HG02870 (cell line): ENCODE results near the gene MBD2.
"Not testable (repeated sequence)": the region's sequence is repeated elsewhere in the genome, so short reads cannot be mapped to it uniquely, and the experiment has no call there.

ENCODE experiments used
- ATAC-seq: cut with Tn5 transposase; IDR thresholded peaks from one replicate; pipeline ENCODE4 v1.9.1; 2021; ENCODE audit warnings: mild to moderate bottlenecking, moderate library complexity; ENCODE audit not compliant: unreplicated experiment

Gene MBD2

GRCh38 chr18:54238173-54238936 is 13.9 kb upstream of the MBD2 start:
- ATAC-seq: no peak

DNA sequence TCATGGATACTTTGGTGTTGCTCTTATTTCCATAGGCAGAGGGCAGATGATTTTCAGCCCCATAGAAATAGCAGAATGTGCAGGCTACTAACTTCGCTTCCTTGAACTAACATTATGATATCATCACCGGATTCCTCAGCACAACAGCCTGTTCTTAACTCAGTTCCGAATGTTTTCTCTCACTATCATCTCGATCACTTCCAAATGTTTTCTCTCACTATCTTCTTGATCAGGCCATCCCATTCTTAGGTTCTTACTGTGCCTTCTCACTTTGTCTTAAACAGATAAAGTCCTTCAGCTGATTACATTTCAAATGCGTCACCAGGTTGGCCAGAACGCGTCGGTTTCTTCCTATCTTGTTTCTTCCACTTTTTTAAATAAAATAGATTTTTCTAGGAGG is 11.4 kb upstream of the MBD2 start:
- ATAC-seq: no peak

DNA sequence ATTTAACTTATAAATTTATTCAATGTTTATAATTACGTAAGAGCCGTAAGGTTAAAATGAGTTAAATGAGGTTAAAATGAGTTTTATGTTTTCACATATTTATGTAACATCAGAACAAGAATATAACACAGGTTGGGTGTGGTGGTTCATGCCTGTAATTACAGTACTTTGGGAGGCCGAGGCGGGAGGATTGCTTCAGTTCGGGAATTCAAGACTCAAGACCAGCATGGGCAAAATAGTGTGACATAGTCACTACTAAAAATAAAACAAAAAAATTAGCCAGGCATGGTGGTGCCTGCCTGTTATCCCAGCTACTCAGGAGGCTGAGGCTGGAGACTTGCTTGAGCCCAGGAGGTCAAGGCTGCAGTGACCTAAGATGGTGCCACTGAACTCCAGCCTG is 9.3 kb upstream of the MBD2 start:
- no peak for ATAC-seq

- no peak for ATAC-seq
Measured at GRCh38 chr18:54233228-54233625, 8.8 kb upstream of the MBD2 start.

DNA sequence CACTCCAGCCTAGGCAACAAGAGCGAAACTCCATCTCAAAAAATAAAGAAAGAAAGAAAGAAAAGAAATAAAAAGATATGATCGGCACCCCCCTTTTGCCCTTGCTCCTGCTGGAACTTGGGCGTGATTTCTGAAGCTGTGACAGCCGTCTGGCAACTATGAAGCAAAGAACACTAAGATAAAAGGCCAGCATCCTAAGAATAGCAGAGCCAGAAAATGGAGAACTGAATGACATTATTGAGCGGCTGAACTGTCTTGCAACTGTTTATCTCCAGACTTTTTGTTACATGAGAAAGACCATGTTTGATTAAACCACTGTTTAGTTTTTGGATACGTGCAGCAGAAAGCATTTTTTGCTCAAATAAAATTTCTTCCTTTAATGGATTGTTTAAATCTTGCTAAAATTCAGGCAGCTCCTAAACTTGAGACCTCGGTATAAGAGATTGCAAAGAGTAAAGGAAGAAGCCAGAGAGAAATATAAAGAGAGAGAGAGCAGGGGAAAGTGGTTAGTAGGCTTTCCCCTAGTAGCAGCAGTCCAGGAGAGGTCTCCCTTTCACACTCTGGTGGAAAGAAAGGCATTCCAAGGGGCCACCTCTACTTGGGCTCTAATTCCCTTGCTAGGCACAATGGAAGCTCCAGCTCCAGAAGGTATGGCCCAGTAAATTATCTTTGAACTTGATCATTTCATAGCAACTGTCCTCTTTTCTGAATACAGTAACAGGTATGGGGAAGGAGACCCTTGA is 8.2 kb upstream of the MBD2 start:
- ATAC-seq: no peak

- peak; percentile 53 for ATAC-seq
Measured at GRCh38 chr18:54229421-54230059, 5.1 kb upstream of the MBD2 start.

- no peak for ATAC-seq
Measured at GRCh38 chr18:54228364-54228763, 3.9 kb upstream of the MBD2 start.

DNA sequence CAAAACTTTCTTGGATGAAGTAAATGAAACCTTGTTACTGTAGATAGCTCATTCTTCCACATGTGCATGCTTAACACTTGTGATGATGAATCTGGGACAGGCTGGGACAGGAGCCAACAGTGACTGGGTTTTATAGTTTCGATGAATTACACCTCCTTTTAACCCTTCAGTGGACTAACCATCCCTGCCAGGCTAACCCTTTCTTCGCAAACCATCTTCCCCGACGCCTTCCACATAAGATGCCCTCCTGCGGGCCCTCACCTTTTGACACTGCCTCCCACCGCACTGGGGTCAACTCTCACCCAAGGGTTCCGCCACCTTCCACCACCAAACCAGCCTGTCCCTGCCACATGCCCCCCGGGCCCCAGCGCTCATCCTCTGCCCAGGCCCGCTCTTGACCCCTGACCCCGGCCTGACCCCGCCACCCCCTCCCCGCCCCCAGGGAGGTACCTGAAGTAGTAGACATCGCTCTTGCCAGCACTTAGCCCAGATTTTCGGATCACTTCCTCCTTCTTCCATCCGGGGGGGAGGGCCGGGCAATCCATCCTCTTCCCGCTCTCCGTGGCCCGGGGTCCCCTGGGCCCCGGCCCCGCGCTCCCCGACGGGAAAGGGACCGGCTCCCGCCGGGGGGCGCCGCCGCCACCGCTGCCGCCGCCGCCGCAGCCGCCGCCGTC is 764 bp downstream of the MBD2 start:
- peak; percentile 14 for ATAC-seq

- ATAC-seq: peak; percentile 25
Measured at GRCh38 chr18:54222922-54223567, 1.4 kb downstream of the MBD2 start.

DNA sequence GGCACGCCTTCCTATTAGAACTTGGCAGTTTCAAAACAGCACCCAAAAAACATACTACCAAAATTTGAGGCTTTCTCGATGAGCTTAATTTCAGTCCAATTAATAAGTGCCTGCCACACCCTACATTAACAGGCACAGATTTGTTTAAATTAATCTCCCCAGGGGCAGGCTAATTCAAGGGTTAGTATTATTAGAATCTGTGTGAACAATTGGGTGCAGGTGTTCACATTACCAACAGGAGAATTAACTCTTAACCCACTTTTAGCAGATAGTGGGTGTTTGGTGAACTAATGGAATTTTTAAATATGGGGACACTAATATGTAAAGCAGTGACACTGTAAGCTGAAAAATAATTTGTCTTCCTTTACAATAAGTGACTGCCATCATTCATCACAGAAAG is 4.1 kb downstream of the MBD2 start:
- no peak for ATAC-seq

DNA sequence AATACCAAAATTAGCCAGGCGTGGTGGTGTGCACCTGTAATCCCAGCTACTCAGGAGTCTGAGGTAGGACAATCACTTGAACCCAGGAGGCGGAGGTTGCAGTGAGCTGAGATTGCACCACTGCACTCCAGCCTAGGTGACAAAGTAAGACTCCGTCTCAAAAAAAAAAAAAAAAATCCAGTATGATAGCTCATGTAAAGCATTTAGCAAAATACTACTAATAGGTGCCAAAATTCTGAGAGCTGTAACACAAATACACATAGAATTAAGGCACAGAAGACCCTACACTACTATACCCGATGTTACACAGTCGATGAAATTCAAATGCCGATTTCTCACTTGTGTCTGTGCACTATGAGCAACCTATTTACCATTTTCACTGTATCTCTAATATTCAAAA is 5.7 kb downstream of the MBD2 start:
- not testable (repeated sequence) for ATAC-seq

GRCh38 chr18:54218299-54218698 is 6.2 kb downstream of the MBD2 start:
- ATAC-seq: no peak

DNA sequence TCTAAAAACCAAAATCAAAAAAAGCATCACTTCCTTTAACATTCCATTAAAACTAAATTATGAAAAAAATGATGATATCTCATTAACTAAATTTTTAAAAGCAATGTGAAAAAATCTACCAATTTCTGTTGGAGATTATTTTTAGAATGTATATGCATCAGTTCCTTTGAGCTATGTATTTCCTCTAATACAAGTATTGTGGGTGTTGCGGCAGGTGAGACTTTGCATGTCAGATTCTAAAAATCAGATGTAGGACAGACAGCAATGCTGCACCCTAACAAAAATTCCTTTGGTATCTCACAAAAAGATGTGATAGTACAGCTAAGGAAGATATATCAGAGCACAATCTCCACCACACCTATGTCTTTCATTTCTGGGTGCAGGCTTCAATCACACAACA is 6.8 kb downstream of the MBD2 start:
- ATAC-seq: peak; percentile 58

DNA sequence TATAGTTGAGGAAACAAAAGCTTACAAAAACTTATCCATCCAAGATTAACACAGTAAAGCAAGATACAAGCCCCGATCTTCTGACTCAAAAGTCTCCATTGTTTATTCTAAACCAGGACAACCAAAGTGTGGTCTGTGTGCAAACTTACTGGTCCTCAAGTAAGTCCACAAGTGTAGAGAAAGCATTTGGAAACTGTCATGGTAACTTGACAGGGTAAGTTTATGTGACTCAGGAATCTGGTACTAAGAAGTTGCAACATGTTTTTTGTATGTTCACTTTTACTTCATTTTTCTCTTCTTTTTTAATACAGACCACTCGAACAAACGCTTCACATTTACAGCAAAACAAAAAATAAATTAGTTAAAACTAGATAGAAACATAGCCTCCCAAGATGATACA is 9.4 kb downstream of the MBD2 start:
- no peak for ATAC-seq

DNA sequence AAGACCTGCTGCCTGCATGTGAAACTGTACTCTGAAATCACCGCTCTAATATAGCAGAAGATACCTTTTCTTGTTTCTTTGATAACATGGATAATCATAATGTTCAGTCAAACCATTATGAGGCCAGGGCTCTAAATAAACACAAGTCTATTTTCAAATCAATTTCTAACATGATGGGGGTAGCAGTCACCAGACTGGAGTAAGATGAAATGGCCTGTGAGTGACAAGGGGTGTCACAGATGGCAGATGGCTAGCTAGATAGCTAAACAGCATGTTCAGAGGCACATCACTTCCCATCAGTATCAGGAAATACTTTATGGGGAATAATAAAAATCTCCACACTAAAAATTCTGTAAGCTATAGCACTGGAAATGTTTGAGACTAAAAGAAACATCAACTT is 14.0 kb downstream of the MBD2 start:
- ATAC-seq: peak; percentile 21

- ATAC-seq: peak; percentile 85
Measured at GRCh38 chr18:54209471-54210180, 14.8 kb downstream of the MBD2 start.

DNA sequence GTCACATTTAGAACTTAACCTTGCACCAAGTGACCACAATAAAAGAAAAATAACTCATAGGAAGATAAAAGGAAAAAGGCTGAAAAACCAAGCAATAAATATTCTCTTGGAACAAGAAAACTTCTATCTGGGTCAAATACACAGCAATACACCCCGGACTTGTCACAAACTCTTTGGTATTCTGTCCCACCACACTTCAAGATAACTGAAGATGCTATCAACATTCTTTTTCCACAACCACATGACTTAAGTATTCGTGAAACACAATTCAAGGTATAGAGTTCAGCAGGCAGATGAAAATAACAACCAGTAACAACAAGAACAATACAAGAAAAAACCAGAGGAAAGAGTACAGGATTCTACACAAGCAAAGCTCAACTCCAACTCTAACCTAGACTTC is 18.0 kb downstream of the MBD2 start:
- ATAC-seq: no peak

- ATAC-seq: no peak
Measured at GRCh38 chr18:54205959-54206358, 18.5 kb downstream of the MBD2 start.

DNA sequence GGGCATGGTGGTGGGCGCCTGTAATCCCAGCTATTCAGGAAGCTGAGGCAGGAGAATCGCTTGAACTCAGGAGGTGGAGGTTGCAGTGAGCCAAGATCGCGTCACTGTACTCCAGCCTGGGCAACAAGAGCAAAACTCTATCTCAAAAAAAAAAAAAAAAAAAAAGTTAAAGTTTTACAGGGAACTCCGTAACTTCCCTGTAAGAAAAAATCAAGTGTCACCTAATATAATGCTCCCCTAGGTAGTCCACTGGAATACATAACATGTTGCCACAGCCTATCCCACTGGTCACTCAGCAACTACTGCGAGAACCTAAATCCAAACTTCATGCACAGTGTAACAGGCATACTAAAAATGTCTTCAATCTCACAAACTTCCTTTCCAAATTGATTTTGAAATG is 19.0 kb downstream of the MBD2 start:
- ATAC-seq: not testable (repeated sequence)

GRCh38 chr18:54204883-54205282 is 19.6 kb downstream of the MBD2 start:
- no peak for ATAC-seq
